Pancreas (tissue), 10 donors: ENCODE measurements around the gene PTGER2. TPM values are rescaled to one million over a fixed set of nuclear protein-coding genes. Genes with fewer than 3 reads are reported as not detected.
A peak's percentile ranks its signal among the peaks of the same experiment; 100 is the strongest.

ENCODE experiments used
- ATAC-seq, 4 donors: fragments of 200-7000 bp; cut with Tn5 transposase; one replicate each; pipeline versions ENCODE4 v1.8.0 to v1.9.1; 2020; ENCODE audit warnings: mild to moderate bottlenecking in 4 of 4, moderate library complexity in 4 of 4
- DNase-seq, 6 donors: peaks; one replicate each; pipeline ENCODE4 v3.0.0-alpha.2; 2020
- FAIRE-seq: peaks from 2 replicates; lab custom pipeline; 2012; peaks lifted over from hg19 to GRCh38; lab: Jason Lieb, UNC
- H3K27ac ChIP-seq, 4 donors: fragments of 200-600 bp; sonication (generic); 1 replicate in 3 of 4; 2 replicates in 1 of 4; pipeline versions ENCODE4 v1.5.0 to v1.8.0; 2020
- H3K27me3 ChIP-seq, 4 donors: fragments of 200-600 bp; one replicate each; pipeline ENCODE4 v1.8.0; 2021
- H3K36me3 ChIP-seq, 3 donors: fragments of 200-600 bp; sonication (generic) in 1 of 3; one replicate each; pipeline versions ENCODE4 v1.5.0 to v1.8.0; 2020 to 2021
- H3K4me1 ChIP-seq, 3 donors: fragments of 200-600 bp; one replicate each; pipeline ENCODE4 v1.8.0; 2021
- H3K4me3 ChIP-seq, 4 donors: fragments of 200-600 bp; sonication (generic) in 2 of 4; one replicate each; pipeline versions ENCODE4 v1.5.0 to v1.8.0; 2020 to 2021
- H3K9me3 ChIP-seq, 4 donors: fragments of 200-600 bp; one replicate each; pipeline ENCODE4 v1.8.0; 2021
- WGBS, 2 donors: extraction: QIAGEN DNeasy Blood & Tissue Kit; methylation state at CpG; one replicate each; pipeline ENCODE4 v1.1.7; 2013; 5-methylcytosine and 5-hydroxymethylcytosine counted together
- intact Hi-C, 3 donors: fragments of 100-400 bp; cut with DNase I; formaldehyde crosslinking; loops; one replicate each; pipeline versions ENCODE4 v1.11.1 to v1.14.2; 2022
- polyA plus RNA-seq, 2 donors: library from polyadenylated mRNA; stranded (reverse); fragments of 200-250 nt; gene quantifications; one replicate each; pipeline ENCODE4 v1.2.3, GENCODE V29; 2013
- total RNA-seq, 6 donors: library from RNA; stranded (reverse); fragmentation: NEBNext Ultra II Directional in 4 of 6; extraction: Animal tissue kit (Norgen Biotek cat#: 25700) in 4 of 6; gene quantifications; one replicate each; pipeline versions ENCODE4 v1.2.1 to v1.2.4, GENCODE V29; 2021 to 2023
- TF ChIP-seq, protein P1 (sequence below), 4 donors: fragments of 200-600 bp; sonication (generic) in 3 of 4; IDR thresholded peaks; one replicate each; pipeline versions ENCODE4 v1.5.0 to v1.8.0; 2021; ENCODE audit warnings: antibody characterized with exemption in 4 of 4
- donor health status: healthy with polysubstance abuse.
- donor health status: DM: no; HTN: no; CAD: no; lungs with moderate emphysema.
- donor health status: DM: no; HTN: no; CAD: no.
- donor health status: control.
- donor health status: control.
- donor health status: Bipolar disorder and iron deficiency.
- donor health status: DM: yes; HTN: yes; CAD: no.
- donor health status: DM: no; HTN: no; CAD: no.
- donor health status: DM: no; HTN: no; CAD: no.
- donor health status: DM: yes; HTN: yes; CAD: no.

Gene PTGER2
- total and polyA plus RNA-seq, 8 donors = 0.23 to 2.0 (median 0.43) TPM; not detected in 2

DNA sequence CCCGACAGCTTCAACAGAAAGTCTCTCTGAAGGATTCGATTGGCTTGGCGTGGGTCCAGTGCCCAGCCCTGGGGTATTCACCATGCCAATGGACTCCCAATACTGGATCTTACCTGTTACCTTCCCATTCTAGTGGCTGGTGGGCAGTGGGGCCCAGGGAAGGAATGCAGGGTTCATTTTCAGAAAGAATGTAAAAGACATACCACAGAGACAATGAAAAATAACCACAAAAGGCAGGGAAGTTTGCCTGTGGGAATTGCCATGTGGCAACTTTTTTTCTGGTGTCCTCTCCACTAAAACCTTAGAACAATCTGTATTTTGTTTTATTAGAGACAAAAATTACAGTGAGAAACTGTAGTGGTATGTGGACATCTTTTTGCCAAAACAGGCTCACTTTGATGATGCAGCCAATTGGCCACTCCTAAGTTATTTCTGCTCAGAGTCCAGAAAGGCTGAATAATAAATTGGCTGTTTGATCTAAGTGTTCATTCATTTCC is 55.2 kb downstream of the PTGER2 start:
- Histone ChIP-seq H3K4me3 (no peak overlapping the region), H3K4me1 (no peaks in the 10 kb centered on the region), H3K27ac (no peak overlapping the region), H3K9me3 (no peaks in the 10 kb centered on the region), H3K27me3 (no peaks in the 10 kb centered on the region), H3K36me3 (no peaks in the 10 kb centered on the region)
- ATAC-seq (peak in 2 of 4 donors; percentile 14 to 19), FAIRE-seq (no peak), DNase-seq (no peak)
- TF ChIP-seq, protein P1, sequence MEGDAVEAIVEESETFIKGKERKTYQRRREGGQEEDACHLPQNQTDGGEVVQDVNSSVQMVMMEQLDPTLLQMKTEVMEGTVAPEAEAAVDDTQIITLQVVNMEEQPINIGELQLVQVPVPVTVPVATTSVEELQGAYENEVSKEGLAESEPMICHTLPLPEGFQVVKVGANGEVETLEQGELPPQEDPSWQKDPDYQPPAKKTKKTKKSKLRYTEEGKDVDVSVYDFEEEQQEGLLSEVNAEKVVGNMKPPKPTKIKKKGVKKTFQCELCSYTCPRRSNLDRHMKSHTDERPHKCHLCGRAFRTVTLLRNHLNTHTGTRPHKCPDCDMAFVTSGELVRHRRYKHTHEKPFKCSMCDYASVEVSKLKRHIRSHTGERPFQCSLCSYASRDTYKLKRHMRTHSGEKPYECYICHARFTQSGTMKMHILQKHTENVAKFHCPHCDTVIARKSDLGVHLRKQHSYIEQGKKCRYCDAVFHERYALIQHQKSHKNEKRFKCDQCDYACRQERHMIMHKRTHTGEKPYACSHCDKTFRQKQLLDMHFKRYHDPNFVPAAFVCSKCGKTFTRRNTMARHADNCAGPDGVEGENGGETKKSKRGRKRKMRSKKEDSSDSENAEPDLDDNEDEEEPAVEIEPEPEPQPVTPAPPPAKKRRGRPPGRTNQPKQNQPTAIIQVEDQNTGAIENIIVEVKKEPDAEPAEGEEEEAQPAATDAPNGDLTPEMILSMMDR (IDR thresholded peaks at IDR 0.05) = no peak
- WGBS, 2 donors = 61 to 71% methylated on average over 3 of the region's 3 CpGs
- intact Hi-C loops = no loop called here

- Histone ChIP-seq H3K27me3 (no peaks in the 10 kb centered on the region), H3K36me3 (no peaks in the 10 kb centered on the region), H3K4me3 (no peak overlapping the region), H3K4me1 (no peaks in the 10 kb centered on the region), H3K9me3 (no peaks in the 10 kb centered on the region), H3K27ac (no peak overlapping the region)
- intact Hi-C loops = no loop called here
- TF ChIP-seq, protein P1 (IDR thresholded peaks at IDR 0.05) = no peak
- FAIRE-seq (no peak), ATAC-seq (no peak), DNase-seq (no peak)
- WGBS, 2 donors = 50 to 56% methylated on average over 4 of the region's 4 CpGs
Measured at GRCh38 chr14:52370406-52370935, 56.4 kb downstream of the PTGER2 start.

GRCh38 chr14:52377940-52378339 is 63.8 kb downstream of the PTGER2 start:
- H3K27me3 ChIP-seq = no peaks in the 10 kb centered on the region
- no peaks in the 10 kb centered on the region for H3K4me1 ChIP-seq
- TF ChIP-seq, protein P1 (IDR thresholded peaks at IDR 0.05) = no peak
- H3K4me3 ChIP-seq = no peak overlapping the region
- DNase-seq = no peak
- no peaks in the 10 kb centered on the region for H3K36me3 ChIP-seq
- WGBS, 2 donors = 88 to 91% methylated on average over 3 of the region's 3 CpGs
- no peak overlapping the region for H3K27ac ChIP-seq
- H3K9me3 ChIP-seq = no peaks in the 10 kb centered on the region
- FAIRE-seq = no peak
- intact Hi-C loops = no loop called here
- ATAC-seq = no peak

Other genes starting within 250 kb of the PTGER2 start
- gene NID2, start 245.3 kb upstream of the PTGER2 start, total RNA-seq = 1 to 10 TPM; 3.3 to 9.5 (median 5.0) TPM
- 1 to 10 TPM; 1.9 to 2.8 TPM for gene NID2, start 245.3 kb upstream of the PTGER2 start, polyA plus RNA-seq
- gene PTGDR, start 46.6 kb upstream of the PTGER2 start, total RNA-seq = under 1 TPM in 5 of 6 donors, not detected in 1; 0.04 to 0.29 (median 0.19) TPM
- under 1 TPM; 0.11 to 0.14 TPM for gene PTGDR, start 46.6 kb upstream of the PTGER2 start, polyA plus RNA-seq
- gene TXNDC16, start 238.2 kb downstream of the PTGER2 start, total RNA-seq = 1 to 10 TPM; 4.0 to 7.4 (median 4.8) TPM
- 1 to 10 TPM; 1.1 to 3.9 TPM for gene TXNDC16, start 238.2 kb downstream of the PTGER2 start, polyA plus RNA-seq
- under 1 TPM; 0.13 to 0.81 (median 0.35) TPM for gene GPR137C, start 238.5 kb downstream of the PTGER2 start, total RNA-seq
- under 1 TPM; 0.27 to 0.47 TPM for gene GPR137C, start 238.5 kb downstream of the PTGER2 start, polyA plus RNA-seq